Liver (tissue), 3 donors: Measurements from ENCODE around the gene IFT80.

Experiments used
- ATF3 ChIP-seq: IDR thresholded peaks from 2 replicates; pipeline ENCODE4 v1.6.1; 2016; ENCODE audit warnings: antibody characterized with exemption
- CTCF ChIP-seq: fragments of 150-350 bp; IDR thresholded peaks from 2 replicates; pipeline ENCODE4 v1.5.1; 2017; ENCODE audit warnings: improper control_type of control experiment, low read depth, low read length; ENCODE audit not compliant: missing input control
- GABPA ChIP-seq, 2 donors: IDR thresholded peaks in 1 of 2; conservative IDR thresholded peaks in 1 of 2; 2 replicates each; pipeline ENCODE4 v1.6.1; 2016; ENCODE audit warnings: antibody characterized with exemption in 2 of 2, mild to moderate bottlenecking in 1 of 2, moderate library complexity in 1 of 2
- REST ChIP-seq: IDR thresholded peaks from 2 replicates; pipeline ENCODE4 v1.6.1; 2016; ENCODE audit warnings: antibody characterized with exemption, mild to moderate bottlenecking
- SP1 ChIP-seq: IDR thresholded peaks from 2 replicates; pipeline ENCODE4 v1.6.1; 2018; ENCODE audit warnings: antibody characterized with exemption, mild to moderate bottlenecking
- TAF1 ChIP-seq: conservative IDR thresholded peaks from 2 replicates; pipeline ENCODE4 v1.6.1; 2016; ENCODE audit warnings: antibody characterized with exemption, mild to moderate bottlenecking
- YY1 ChIP-seq: IDR thresholded peaks from 2 replicates; pipeline ENCODE4 v1.6.1; 2016; ENCODE audit warnings: antibody characterized with exemption, mild to moderate bottlenecking
- donor health status: healthy.
- donor health status: healthy.

GRCh38 chr3:160302806-160303205 lies 96.2 kb downstream of the IFT80 start:
- TF ChIP-seq CTCF: no peak
- no peak for TF ChIP-seq SP1
- no peak for TF ChIP-seq TAF1
- no peak for TF ChIP-seq REST
- TF ChIP-seq ATF3: no peak
- no peak for TF ChIP-seq GABPA (IDR thresholded peaks at IDR 0.05 in 1 of 2, conservative IDR thresholded peaks at IDR 0.05 in 1 of 2)
- TF ChIP-seq YY1: no peak
